Measurements from ENCODE around the gene ATP5PB. TPM values are rescaled to one million over a fixed set of nuclear protein-coding genes. Genes with fewer than 3 reads are reported as not detected.

ATP5PB gene
- total RNA-seq, 4 donors from 2014 or later = 166 to 232 (median 192) TPM

- Histone ChIP-seq H3K36me3 (peaks cover 5 to 89% of the 10 kb centered on the region in 2 donors), H3K9me3 (no peaks in the 10 kb centered on the region), H3K27me3 (no peaks in the 10 kb centered on the region), H3K27ac (no peak overlapping the region), H3K4me1 (peaks cover 0 to 10% (median 0%) of the 10 kb centered on the region in 3 donors), H3K4me3 (no peak overlapping the region)
- ATAC-seq = no peak
- WGBS, 2 donors (ENCODE audit: low coverage in 1 of 2) = 79 to 82% methylated on average over 2 to 5 of the region's 6 CpGs
- no peak for TF ChIP-seq POLR2AphosphoS5 (IDR thresholded peaks at IDR 0.05)
- no peak for TF ChIP-seq POLR2A (IDR thresholded peaks at IDR 0.05)
- no peak for TF ChIP-seq EP300 (IDR thresholded peaks at IDR 0.05)
- TF ChIP-seq CTCF (IDR thresholded peaks at IDR 0.05) = no peak
Measured at GRCh38 chr1:111461765-111462164, 12.5 kb downstream of the ATP5PB start.

GRCh38 chr1:111462370-111463028 lies 13.2 kb downstream of the ATP5PB start:
- TF ChIP-seq EP300 (IDR thresholded peaks at IDR 0.05) = no peak
- no peak for TF ChIP-seq POLR2AphosphoS5 (IDR thresholded peaks at IDR 0.05)
- no peak for TF ChIP-seq POLR2A (IDR thresholded peaks at IDR 0.05)
- TF ChIP-seq CTCF (IDR thresholded peaks at IDR 0.05) = no peak
- Histone ChIP-seq H3K9me3 (no peaks in the 10 kb centered on the region), H3K4me1 (peaks cover 0 to 10% (median 0%) of the 10 kb centered on the region in 3 donors), H3K36me3 (peaks cover under 1 to 89% of the 10 kb centered on the region in 2 donors), H3K27ac (peak overlapping the region in 2 of 4 donors; percentile 10 to 30), H3K27me3 (no peaks in the 10 kb centered on the region), H3K4me3 (no peak overlapping the region)
- WGBS, 2 donors (ENCODE audit: low coverage in 1 of 2) = 54 to 72% methylated on average over 3 to 4 of the region's 4 CpGs
- no peak for ATAC-seq

GRCh38 chr1:111463029-111463683 lies 13.9 kb downstream of the ATP5PB start:
- no peak for ATAC-seq
- H3K4me3 ChIP-seq = no peak overlapping the region
- H3K27me3 ChIP-seq = no peaks in the 10 kb centered on the region
- peaks cover 0 to 89% of the 10 kb centered on the region in 2 donors for H3K36me3 ChIP-seq
- TF ChIP-seq CTCF (IDR thresholded peaks at IDR 0.05) (no peak), POLR2AphosphoS5 (IDR thresholded peaks at IDR 0.05) (no peak), POLR2A (IDR thresholded peaks at IDR 0.05) (no peak), EP300 (IDR thresholded peaks at IDR 0.05) (no peak)
- peaks cover 0 to 10% (median 0%) of the 10 kb centered on the region in 3 donors for H3K4me1 ChIP-seq
- H3K27ac ChIP-seq = peak overlapping the region in 2 of 4 donors; percentile 10 to 30
- no peaks in the 10 kb centered on the region for H3K9me3 ChIP-seq
- 30 to 36% methylated on average over 2 to 4 of the region's 4 CpGs for WGBS, 2 donors (ENCODE audit: low coverage in 1 of 2)

- Histone ChIP-seq H3K4me3 (no peak overlapping the region), H3K9me3 (no peaks in the 10 kb centered on the region), H3K36me3 (peaks cover 0 to 89% of the 10 kb centered on the region in 2 donors), H3K27me3 (no peaks in the 10 kb centered on the region), H3K4me1 (peaks cover 0 to 10% (median 0%) of the 10 kb centered on the region in 3 donors), H3K27ac (no peak overlapping the region)
- TF ChIP-seq POLR2AphosphoS5 (IDR thresholded peaks at IDR 0.05) (no peak), EP300 (IDR thresholded peaks at IDR 0.05) (no peak), POLR2A (IDR thresholded peaks at IDR 0.05) (no peak)
- ATAC-seq = no peak
- 91 to 97% methylated on average over 2 of the region's 2 CpGs for WGBS, 2 donors (ENCODE audit: low coverage in 1 of 2)
Measured at GRCh38 chr1:111465754-111466153, 16.5 kb downstream of the ATP5PB start.

GRCh38 chr1:111466480-111466879 lies 17.2 kb downstream of the ATP5PB start:
- Histone ChIP-seq H3K36me3 (peaks cover 0 to 89% of the 10 kb centered on the region in 2 donors), H3K4me1 (peaks cover 0 to 10% (median 0%) of the 10 kb centered on the region in 3 donors), H3K9me3 (no peaks in the 10 kb centered on the region), H3K27ac (no peak overlapping the region), H3K4me3 (no peak overlapping the region), H3K27me3 (no peaks in the 10 kb centered on the region)
- no peak for ATAC-seq
- TF ChIP-seq CTCF (IDR thresholded peaks at IDR 0.05) (no peak), POLR2A (IDR thresholded peaks at IDR 0.05) (no peak), POLR2AphosphoS5 (IDR thresholded peaks at IDR 0.05) (no peak), EP300 (IDR thresholded peaks at IDR 0.05) (no peak)
- 0% methylated on average over 1 of the region's 1 CpG for WGBS, 2 donors (ENCODE audit: low coverage in 1 of 2)
